CD4-positive, alpha-beta T cell treated with Interleukin-10 for 1 hour (primary cell): ENCODE data around the gene CNN2.
A peak's percentile ranks its signal among the peaks of the same experiment; 100 is the strongest.
"Not testable (repeated sequence)": the region's sequence is repeated elsewhere in the genome, so short reads cannot be mapped to it uniquely, and the experiment has no call there.

Experiments
- DNase-seq: peaks from one replicate; pipeline ENCODE4 v3.0.0-alpha.2; 2020

CNN2 gene

GRCh38 chr19:1012334-1012733, 14.1 kb upstream of the CNN2 start:
- no peak for DNase-seq

- DNase-seq: no peak
Observed at GRCh38 chr19:1013218-1013617, 13.2 kb upstream of the CNN2 start.

- DNase-seq: no peak
Observed at GRCh38 chr19:1014161-1015060, 12.0 kb upstream of the CNN2 start.

- DNase-seq: no peak
Observed at GRCh38 chr19:1015061-1015781, 11.2 kb upstream of the CNN2 start.

- DNase-seq: no peak
Observed at GRCh38 chr19:1015782-1016646, 10.4 kb upstream of the CNN2 start.

GRCh38 chr19:1016647-1017114, 9.7 kb upstream of the CNN2 start:
- DNase-seq: no peak

- no peak for DNase-seq
Observed at GRCh38 chr19:1017115-1017905, 9.1 kb upstream of the CNN2 start.

GRCh38 chr19:1017906-1018305, 8.5 kb upstream of the CNN2 start:
- no peak for DNase-seq

GRCh38 chr19:1018393-1018792, 8.0 kb upstream of the CNN2 start:
- no peak for DNase-seq

- DNase-seq: no peak
Observed at GRCh38 chr19:1018932-1019615, 7.3 kb upstream of the CNN2 start.

GRCh38 chr19:1019616-1019961, 6.8 kb upstream of the CNN2 start:
- DNase-seq: no peak

- DNase-seq: no peak
Observed at GRCh38 chr19:1019980-1020867, 6.2 kb upstream of the CNN2 start.

GRCh38 chr19:1020868-1021425, 5.5 kb upstream of the CNN2 start, which contains the start of gene TMEM259:
TMEM259 (minus strand) TSS chr19:1021123; CDS start chr19:1020996, 127 bp downstream.
- peak; percentile 98 for DNase-seq

GRCh38 chr19:1023883-1024188, 2.6 kb upstream of the CNN2 start:
- DNase-seq: not testable (repeated sequence)

- DNase-seq: not testable (repeated sequence)
Observed at GRCh38 chr19:1025080-1025479, 1.3 kb upstream of the CNN2 start.

GRCh38 chr19:1026783-1027649, 608 bp downstream of the CNN2 start:
- peak; percentile 43 for DNase-seq

GRCh38 chr19:1027650-1028061, 1.2 kb downstream of the CNN2 start:
- DNase-seq: no peak

GRCh38 chr19:1028062-1028926, 1.9 kb downstream of the CNN2 start:
- DNase-seq: peak; percentile 74
